Fibroblast of mammary gland (primary cell): ENCODE data around the gene PLAGL2.

Experiments
- DNase-seq: peaks from one replicate; pipeline ENCODE4 v3.0.0-alpha.2; 2010; ENCODE audit warnings: low read depth
- H3K4me3 ChIP-seq: 2 replicates; pipeline ENCODE4 v1.5.1; 2011; ENCODE audit warnings: low read depth, mild to moderate bottlenecking, low read length, moderate library complexity; ENCODE audit not compliant: control insufficient read depth
- CTCF ChIP-seq: conservative IDR thresholded peaks from 2 replicates; pipeline ENCODE4 v1.5.1; 2011; ENCODE audit warnings: low read depth, low read length, inconsistent platforms; ENCODE audit not compliant: control insufficient read depth, insufficient read depth

The PLAGL2 gene

DNA sequence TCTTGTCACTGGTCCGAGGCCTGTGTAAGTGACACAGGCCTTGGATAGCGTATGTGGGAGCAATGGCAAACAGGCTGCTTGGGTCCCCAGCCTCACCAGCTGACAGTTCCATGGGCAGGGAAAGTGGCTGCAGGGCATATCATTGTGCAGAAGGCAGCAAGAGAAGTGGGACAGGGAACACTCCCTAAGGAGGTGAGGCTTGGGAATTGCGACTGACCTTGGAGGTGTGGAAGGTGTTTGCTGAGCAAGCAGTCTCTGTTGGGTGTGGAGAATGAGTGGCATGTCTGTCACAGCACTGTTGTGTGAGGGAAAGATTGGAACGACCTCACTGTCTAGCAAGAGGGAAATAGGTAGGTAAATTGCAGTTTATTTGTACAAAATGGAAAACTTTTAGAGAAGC is 16.9 kb upstream of the PLAGL2 start:
- no peak for DNase-seq
- TF ChIP-seq CTCF, result no peak
- H3K4me3 ChIP-seq, result no peak overlapping the region

DNA sequence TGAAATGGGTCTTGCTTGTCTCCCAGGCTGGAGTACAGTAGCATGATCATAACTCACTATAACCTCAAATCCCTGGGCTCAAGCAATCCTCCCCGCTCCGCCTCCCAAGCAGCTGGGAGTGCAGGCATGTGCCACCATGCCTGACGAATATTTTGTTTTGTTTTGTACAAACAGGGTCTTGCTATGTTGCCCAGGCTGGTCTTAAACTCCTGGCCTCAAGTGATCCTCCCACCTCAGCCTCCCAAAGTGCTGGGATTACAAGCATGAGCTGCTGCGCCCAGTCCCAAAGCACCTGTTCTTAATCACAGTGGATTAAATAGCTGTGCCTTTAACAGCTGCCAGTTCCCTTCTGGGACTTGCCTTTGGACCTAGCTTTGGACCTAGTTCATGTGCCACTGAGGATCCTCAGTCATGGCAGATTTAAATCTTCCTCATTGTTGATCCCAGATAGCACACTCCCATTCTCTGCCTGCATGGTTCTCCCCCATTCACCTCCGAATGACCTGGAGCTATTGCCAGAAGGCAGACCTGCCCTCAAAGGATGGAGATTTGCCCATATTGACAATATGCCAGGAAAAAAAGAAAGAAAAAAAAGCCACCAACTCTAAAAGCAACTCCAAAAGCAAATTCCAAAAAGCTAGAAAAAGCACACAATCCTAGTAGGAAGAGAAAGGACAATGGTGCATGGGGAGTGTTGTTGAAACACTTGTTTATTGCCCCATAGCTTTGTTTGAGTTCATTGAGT is 10.8 kb upstream of the PLAGL2 start:
- no peak for TF ChIP-seq CTCF
- no peak for DNase-seq
- no peak overlapping the region for H3K4me3 ChIP-seq

DNA sequence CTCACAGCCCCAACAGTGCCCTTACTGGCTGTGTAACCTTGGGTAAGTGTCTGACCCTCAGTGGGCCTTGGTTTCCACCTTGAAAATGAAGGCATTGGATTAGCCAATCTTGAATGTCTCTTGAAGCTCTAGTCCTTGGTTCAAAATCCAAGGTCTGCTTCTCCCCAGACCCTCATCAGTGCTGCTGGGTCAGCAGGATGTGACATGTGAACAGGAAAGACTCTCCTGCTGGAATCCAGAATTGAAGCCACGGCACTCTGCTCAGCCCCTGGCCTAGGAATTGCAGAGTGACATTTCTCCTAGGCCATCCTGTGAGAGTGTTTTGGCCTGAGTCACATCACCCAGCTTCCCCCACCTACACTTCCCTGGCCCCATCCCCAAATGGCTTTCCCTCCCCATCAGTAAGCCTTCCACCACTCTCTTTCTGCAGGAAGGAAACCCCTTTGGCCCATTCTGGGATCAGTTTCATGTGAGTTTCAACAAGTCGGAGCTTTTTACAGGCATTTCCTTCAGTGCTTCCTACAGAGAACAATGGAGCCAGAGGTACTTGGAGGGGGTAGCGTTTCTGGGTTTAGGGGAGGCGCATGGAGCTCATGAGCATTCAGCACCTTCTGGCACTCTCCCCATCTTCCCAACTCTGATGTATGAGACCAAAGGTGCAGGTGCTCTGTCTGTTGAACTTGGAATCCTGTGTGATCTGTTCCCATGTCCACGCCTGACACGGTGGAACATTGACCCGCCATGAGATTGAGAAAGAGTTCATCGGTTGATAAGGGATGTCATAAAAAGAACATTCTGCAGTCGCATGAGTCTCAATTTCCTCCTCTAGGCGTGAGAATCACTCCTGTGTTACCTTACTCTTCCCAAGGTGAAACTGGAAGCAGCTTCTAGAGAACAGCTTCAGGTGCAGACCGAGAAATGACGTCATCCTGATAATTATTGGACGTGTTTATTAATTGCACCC is 8.9 kb upstream of the PLAGL2 start:
- DNase-seq, result no peak
- H3K4me3 ChIP-seq, result no peak overlapping the region
- TF ChIP-seq CTCF, result no peak

DNA sequence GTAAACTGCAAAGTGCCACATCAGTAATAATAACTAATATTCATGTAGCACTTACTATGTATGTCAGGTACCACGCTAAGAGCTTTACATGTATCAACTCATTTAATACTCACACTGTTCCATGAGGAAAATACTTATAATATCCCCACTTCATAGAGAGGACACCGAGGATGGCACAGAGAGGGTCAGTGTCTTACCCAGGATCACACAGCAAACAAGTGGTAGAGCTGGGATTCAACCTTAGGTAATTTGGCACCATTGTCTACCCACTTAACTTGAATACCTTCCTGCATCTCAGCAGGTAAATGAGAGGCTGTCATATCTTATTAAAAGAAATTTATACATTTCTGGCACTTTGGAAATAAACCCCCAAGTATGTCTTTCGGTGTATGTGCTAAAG is 8.2 kb upstream of the PLAGL2 start:
- H3K4me3 ChIP-seq, result no peak overlapping the region
- DNase-seq, result no peak
- TF ChIP-seq CTCF, result no peak

DNA sequence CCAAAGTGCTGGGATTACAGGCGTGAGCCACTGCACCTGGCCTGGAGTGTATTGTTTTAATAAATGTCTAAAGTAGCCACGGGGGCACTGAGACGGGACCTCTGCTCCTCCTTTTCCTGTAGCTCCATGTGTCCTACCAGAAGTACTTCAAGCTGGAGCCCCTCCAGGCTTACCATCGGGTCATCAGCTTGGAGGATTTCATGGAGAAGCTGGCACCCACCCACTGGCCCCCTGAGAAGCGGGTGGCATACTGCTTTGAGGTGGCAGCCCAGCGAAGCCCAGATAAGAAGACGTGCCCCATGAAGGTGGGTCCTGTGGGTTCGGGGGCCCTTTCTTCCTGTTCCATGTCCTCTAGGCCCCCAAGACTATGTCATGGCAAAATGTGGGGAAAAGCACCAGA is 7.6 kb upstream of the PLAGL2 start:
- no peak for TF ChIP-seq CTCF
- DNase-seq, result no peak
- no peak overlapping the region for H3K4me3 ChIP-seq

DNA sequence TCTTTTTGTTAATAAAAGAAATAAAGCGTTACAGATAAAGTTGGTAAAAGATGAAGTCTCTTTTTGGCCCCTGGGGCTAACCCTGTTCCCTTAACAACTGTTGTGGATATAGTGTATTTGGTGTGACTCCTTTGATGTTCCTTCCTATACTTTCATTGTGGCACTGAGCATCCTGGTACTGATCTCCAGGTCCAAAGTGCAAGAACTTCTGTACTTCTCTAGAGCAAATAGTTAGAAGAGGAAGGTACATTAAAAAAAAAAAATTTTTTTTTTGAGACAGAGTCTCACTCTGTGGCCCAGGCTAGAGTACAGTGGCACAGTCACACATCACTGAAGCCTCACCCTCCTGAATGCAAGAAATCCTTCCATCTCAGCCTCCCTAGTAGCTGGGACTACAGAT is 6.3 kb upstream of the PLAGL2 start:
- DNase-seq, result no peak
- TF ChIP-seq CTCF, result no peak
- no peak overlapping the region for H3K4me3 ChIP-seq
